ENCODE data around the gene PPP6R3. TPM values are rescaled to one million over a fixed set of nuclear protein-coding genes. Genes with fewer than 3 reads are reported as not detected.

PPP6R3 gene
- total RNA-seq, 1 experiment from 2014 or later, result 171 TPM

DNA sequence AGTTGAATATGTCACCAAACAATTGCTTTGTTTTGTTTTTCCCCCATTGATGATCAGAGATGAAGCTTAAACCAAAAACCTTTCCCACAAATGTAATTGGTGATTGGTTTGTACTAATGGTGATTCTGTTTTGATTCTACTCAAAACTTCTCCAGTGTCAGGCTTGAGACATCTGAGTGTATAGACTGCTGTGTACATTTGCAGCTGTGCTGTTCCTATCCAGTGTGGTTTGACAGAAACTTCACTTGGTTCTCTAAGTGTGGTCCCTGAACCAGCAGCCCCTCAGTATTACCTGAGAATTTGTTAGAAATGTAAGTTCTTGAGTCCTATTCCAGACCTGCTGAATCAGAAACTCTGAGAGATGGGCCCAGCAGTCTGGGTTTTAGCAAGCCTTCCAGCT lies 84.8 kb downstream of the PPP6R3 start:
- Histone ChIP-seq H4K20me1 (ENCODE audit: low read length) (peaks cover 18% of the 10 kb centered on the region; the same call in 1 of the 2 replicates), H3F3A (ENCODE audit: low read length, unreplicated experiment) (no peaks in the 10 kb centered on the region), H3K9me3 (ENCODE audit: low read length) (no peaks in the 10 kb centered on the region), H3K27ac (ENCODE audit: low read length) (no peak overlapping the region), H3K79me2 (ENCODE audit: low read length) (peaks cover 76% of the 10 kb centered on the region), H2AFZ (ENCODE audit: low read length) (no peak overlapping the region), H3K9me2 (replicated peaks; ENCODE audit: low read length) (no peaks in the 10 kb centered on the region), H3K9ac (ENCODE audit: low read length) (no peak overlapping the region), H3K27me3 (ENCODE audit: low read length) (no peaks in the 10 kb centered on the region), H3K36me3 (ENCODE audit: low read depth, low read length) (peaks cover 66% of the 10 kb centered on the region), H3K4me2 (ENCODE audit: low read length) (no peak overlapping the region), H3K4me1 (ENCODE audit: insufficient read depth, low read length) (peaks cover 33% of the 10 kb centered on the region), H3K4me3 (ENCODE audit: low read length) (no peak overlapping the region)
- POLR2A ChIA-PET (ENCODE audit: unreplicated experiment), result no interaction called here
- intact Hi-C loops (cut with micrococcal nuclease), result no loop called here
- ATAC-seq, result no peak
- BruUV-seq (replicated peaks), result no TSS peak
- CTCF ChIA-PET, result no interaction called here
- no peak for DNase-seq
- TF ChIP-seq, protein P1, sequence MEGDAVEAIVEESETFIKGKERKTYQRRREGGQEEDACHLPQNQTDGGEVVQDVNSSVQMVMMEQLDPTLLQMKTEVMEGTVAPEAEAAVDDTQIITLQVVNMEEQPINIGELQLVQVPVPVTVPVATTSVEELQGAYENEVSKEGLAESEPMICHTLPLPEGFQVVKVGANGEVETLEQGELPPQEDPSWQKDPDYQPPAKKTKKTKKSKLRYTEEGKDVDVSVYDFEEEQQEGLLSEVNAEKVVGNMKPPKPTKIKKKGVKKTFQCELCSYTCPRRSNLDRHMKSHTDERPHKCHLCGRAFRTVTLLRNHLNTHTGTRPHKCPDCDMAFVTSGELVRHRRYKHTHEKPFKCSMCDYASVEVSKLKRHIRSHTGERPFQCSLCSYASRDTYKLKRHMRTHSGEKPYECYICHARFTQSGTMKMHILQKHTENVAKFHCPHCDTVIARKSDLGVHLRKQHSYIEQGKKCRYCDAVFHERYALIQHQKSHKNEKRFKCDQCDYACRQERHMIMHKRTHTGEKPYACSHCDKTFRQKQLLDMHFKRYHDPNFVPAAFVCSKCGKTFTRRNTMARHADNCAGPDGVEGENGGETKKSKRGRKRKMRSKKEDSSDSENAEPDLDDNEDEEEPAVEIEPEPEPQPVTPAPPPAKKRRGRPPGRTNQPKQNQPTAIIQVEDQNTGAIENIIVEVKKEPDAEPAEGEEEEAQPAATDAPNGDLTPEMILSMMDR (conservative IDR thresholded peaks at IDR 0.05; ENCODE audit: low read depth, low read length), result no peak
- no peak for TF ChIP-seq EZH2phosphoT487 (IDR thresholded peaks at IDR 0.05; ENCODE audit: borderline replicate concordance, low read length)
- TF ChIP-seq EZH2 (IDR thresholded peaks at IDR 0.05; ENCODE audit: low read length, unreplicated experiment), result no peak

DNA sequence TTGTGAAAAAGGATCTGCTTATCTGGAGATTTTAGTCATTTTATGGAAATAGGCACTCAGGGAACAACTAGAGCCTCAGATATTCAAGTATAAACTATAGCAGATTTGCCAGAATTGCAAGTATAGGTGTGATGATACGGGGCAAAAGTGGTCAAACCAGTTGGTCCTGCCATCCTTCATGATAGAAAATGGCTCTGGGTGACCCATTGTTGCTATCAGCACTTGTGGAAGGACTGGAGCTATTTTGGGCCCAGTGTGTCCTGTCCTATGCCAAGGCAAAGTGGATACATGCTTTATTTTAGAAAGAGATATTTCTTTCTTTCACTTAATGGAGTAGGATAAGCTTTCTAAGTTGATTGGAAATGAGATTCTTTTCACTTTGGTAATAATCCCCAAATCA lies 85.2 kb downstream of the PPP6R3 start:
- TF ChIP-seq EZH2phosphoT487 (IDR thresholded peaks at IDR 0.05; ENCODE audit: borderline replicate concordance, low read length) (no peak), EZH2 (IDR thresholded peaks at IDR 0.05; ENCODE audit: low read length, unreplicated experiment) (no peak)
- TF ChIP-seq, protein P1 (conservative IDR thresholded peaks at IDR 0.05; ENCODE audit: low read depth, low read length), result no peak
- Histone ChIP-seq H3F3A (ENCODE audit: low read length, unreplicated experiment) (no peaks in the 10 kb centered on the region), H3K9ac (ENCODE audit: low read length) (no peak overlapping the region), H3K4me2 (ENCODE audit: low read length) (no peak overlapping the region), H3K9me3 (ENCODE audit: low read length) (no peaks in the 10 kb centered on the region), H3K27ac (ENCODE audit: low read length) (no peak overlapping the region), H3K27me3 (ENCODE audit: low read length) (no peaks in the 10 kb centered on the region), H3K79me2 (ENCODE audit: low read length) (peaks cover 81% of the 10 kb centered on the region), H3K4me1 (ENCODE audit: insufficient read depth, low read length) (peaks cover 33% of the 10 kb centered on the region), H2AFZ (ENCODE audit: low read length) (no peak overlapping the region), H4K20me1 (ENCODE audit: low read length) (peaks cover 18% of the 10 kb centered on the region; the same call in 1 of the 2 replicates), H3K4me3 (ENCODE audit: low read length) (no peak overlapping the region), H3K9me2 (replicated peaks; ENCODE audit: low read length) (no peaks in the 10 kb centered on the region), H3K36me3 (ENCODE audit: low read depth, low read length) (peaks cover 70% of the 10 kb centered on the region)
- DNase-seq (peak; percentile 60), ATAC-seq (no peak; the same call in 1 of the 2 replicates)
- intact Hi-C loops (cut with micrococcal nuclease), result no loop called here
- POLR2A ChIA-PET (ENCODE audit: unreplicated experiment), result no interaction called here
- no TSS peak for BruUV-seq (replicated peaks)
- CTCF ChIA-PET, result no interaction called here

DNA sequence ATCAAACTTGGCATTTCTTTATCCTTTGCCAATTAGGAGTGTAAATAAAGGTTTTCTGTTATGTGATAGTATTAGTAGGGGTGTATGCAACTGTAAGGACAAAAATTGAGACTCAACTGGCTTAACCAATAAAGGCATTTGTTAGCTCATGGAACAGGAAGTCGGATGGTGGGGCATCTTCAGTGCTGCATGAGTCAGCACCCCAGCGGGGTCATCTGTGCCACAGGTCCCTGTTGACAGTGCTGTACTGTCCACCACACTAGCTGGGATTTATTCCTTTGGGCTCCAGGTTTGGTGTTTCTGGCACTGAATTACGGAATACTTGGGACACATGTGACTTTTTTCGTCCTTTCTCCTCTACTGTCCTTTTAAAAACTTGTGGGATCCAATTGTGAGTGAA lies 86.0 kb downstream of the PPP6R3 start:
- ChIA-PET POLR2A (ENCODE audit: unreplicated experiment) (interaction anchor here (0.5 kb wide), 1 partner anchor 40 kb away, joined by 3 read pairs; no protein-coding TSS in a partner anchor), CTCF (no interaction called here)
- BruUV-seq (replicated peaks), result no TSS peak
- Histone ChIP-seq H4K20me1 (ENCODE audit: low read length) (peaks cover 18% of the 10 kb centered on the region; the same call in 1 of the 2 replicates), H3K36me3 (ENCODE audit: low read depth, low read length) (peaks cover 77% of the 10 kb centered on the region), H3K27me3 (ENCODE audit: low read length) (no peaks in the 10 kb centered on the region), H3K79me2 (ENCODE audit: low read length) (peaks cover 77% of the 10 kb centered on the region), H3K9me2 (replicated peaks; ENCODE audit: low read length) (no peaks in the 10 kb centered on the region), H3K9ac (ENCODE audit: low read length) (no peak overlapping the region), H3K4me3 (ENCODE audit: low read length) (no peak overlapping the region), H3K4me1 (ENCODE audit: insufficient read depth, low read length) (peaks cover 33% of the 10 kb centered on the region), H3K27ac (ENCODE audit: low read length) (no peak overlapping the region), H2AFZ (ENCODE audit: low read length) (no peak overlapping the region), H3K4me2 (ENCODE audit: low read length) (no peak overlapping the region), H3F3A (ENCODE audit: low read length, unreplicated experiment) (no peaks in the 10 kb centered on the region), H3K9me3 (ENCODE audit: low read length) (no peaks in the 10 kb centered on the region)
- intact Hi-C loops (cut with micrococcal nuclease), result no loop called here
- TF ChIP-seq EZH2phosphoT487 (IDR thresholded peaks at IDR 0.05; ENCODE audit: borderline replicate concordance, low read length) (no peak), EZH2 (IDR thresholded peaks at IDR 0.05; ENCODE audit: low read length, unreplicated experiment) (no peak)
- TF ChIP-seq, protein P1 (conservative IDR thresholded peaks at IDR 0.05; ENCODE audit: low read depth, low read length), result no peak
- DNase-seq (peak; percentile 36), ATAC-seq (peak; percentile 45; the same call in 1 of the 2 replicates)

Data from PC-3 (cell line).